Right ventricle myocardium inferior (tissue), 1 donor: ENCODE results near the gene GPR146. TPM values are rescaled to one million over a fixed set of nuclear protein-coding genes. Genes with fewer than 3 reads are reported as not detected.
A peak's percentile ranks its signal among the peaks of the same experiment; 100 is the strongest.
"Not testable (repeated sequence)": the region's sequence is repeated elsewhere in the genome, so short reads cannot be mapped to it uniquely, and the experiment has no call there.

Experiments
- ATAC-seq: fragments of 200-7000 bp; cut with Tn5 transposase; one replicate; pipeline ENCODE4 v1.9.1; 2020; ENCODE audit warnings: mild to moderate bottlenecking, moderate library complexity
- DNase-seq: peaks from one replicate; pipeline ENCODE4 v3.0.0; 2021; ENCODE audit errors: missing footprints
- intact Hi-C: fragments of 100-400 bp; cut with DNase I; formaldehyde crosslinking; loops from one replicate; pipeline ENCODE4 v1.11.0; 2022
- total RNA-seq: library from RNA; stranded (reverse); fragmentation: NEBNext Ultra II Directional; extraction: Animal tissue kit (Norgen Biotek cat#: 25700); gene quantifications from one replicate; pipeline ENCODE4 v1.2.1, GENCODE V29; 2021
- donor health status: DM: no; HTN: yes; CAD: no; lungs with severe emphysema.

GPR146 gene
- total RNA-seq, 1 donor from 2014 or later = 30.6 TPM

GRCh38 chr7:1063361-1063760 is 19.0 kb downstream of the GPR146 start:
- intact Hi-C loops = loop anchor here (5.0 kb wide), 1 partner anchor 36 kb away; no protein-coding TSS in a partner anchor
- ATAC-seq (no peak), DNase-seq (peak; percentile 42)

DNA sequence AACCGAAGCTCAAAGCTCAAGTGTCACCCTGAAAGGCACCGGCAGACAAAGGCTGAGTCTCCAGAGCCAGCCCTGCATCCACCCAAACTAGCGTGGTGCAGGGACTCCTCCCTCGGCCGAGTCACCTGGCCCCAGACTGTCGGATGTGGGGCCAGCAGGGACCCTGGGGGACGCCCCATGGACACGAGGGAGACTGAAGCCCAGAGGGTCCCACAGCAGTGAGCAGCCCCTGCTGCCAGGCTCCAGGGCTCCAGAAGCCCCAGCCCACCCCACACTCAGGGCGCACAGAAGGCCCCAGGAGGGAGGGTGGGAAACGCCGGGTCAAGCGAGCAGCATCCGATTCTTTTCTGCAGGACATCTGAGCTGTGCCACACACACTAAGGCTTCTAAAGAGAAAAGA is 20.2 kb downstream of the GPR146 start:
- DNase-seq (peak; percentile 37), ATAC-seq (no peak)
- intact Hi-C loops = loop anchor here (5.0 kb wide), 1 partner anchor 37 kb away; no protein-coding TSS in a partner anchor

DNA sequence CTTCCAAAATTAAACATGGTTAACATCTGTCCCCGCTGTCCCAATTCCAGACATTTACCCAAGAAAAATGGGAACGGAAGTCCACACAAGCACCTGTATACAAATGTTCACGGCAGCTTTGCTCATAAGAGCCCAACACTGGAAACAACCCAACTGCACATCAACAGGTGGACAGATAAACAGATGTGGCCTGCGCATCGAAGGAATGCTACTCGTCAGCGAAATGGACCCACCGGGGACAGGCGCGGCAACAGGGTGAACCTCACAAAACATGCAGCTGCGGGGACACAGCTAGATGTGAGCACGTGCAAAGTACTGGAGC is 20.9 kb downstream of the GPR146 start:
- ATAC-seq = no peak
- no peak for DNase-seq
- intact Hi-C loops = loop anchor here (1.0 kb wide), 1 partner anchor 72 kb away; no protein-coding TSS in a partner anchor

DNA sequence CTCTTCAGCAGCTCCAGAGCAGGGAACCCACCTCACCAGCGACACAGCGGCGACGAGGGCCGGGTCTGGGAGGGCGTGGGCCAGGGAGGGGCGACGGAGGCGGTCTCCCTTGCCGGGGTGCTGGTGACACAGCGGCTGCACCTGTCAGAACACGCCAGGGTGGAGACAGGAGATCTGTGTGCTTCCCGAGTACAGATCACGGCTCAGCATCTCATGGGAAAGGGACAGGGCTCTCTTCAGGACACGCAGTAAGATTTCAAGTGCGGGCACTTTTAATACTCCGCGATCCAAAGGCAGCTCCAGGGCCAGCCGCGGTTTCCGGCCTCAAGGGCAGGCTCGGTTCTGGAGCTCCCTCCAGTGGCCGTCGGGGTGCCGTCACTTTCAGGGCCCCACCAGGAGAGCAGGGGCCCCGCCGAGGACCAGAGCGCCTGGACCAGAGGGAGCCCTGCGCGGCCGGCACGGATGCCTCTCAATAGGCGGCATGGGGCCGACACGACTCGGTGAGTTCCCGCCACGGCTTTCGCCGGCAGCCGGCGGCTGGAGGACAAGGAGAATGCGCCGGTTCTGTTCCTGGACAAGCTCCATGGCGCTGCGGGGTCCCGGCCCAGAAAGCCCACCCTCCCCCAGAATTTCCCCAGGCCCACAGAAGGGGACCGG is 21.4 kb downstream of the GPR146 start:
- intact Hi-C loops = loop anchor here (1.0 kb wide), 1 partner anchor 72 kb away; no protein-coding TSS in a partner anchor
- ATAC-seq (peak; percentile 97), DNase-seq (peak; percentile 91)

GRCh38 chr7:1066242-1066588 is 21.9 kb downstream of the GPR146 start:
- no peak for DNase-seq
- intact Hi-C loops = no loop called here
- ATAC-seq = no peak

- intact Hi-C loops = no loop called here
- ATAC-seq = no peak
- no peak for DNase-seq
Measured at GRCh38 chr7:1068013-1068412, 23.7 kb downstream of the GPR146 start.

DNA sequence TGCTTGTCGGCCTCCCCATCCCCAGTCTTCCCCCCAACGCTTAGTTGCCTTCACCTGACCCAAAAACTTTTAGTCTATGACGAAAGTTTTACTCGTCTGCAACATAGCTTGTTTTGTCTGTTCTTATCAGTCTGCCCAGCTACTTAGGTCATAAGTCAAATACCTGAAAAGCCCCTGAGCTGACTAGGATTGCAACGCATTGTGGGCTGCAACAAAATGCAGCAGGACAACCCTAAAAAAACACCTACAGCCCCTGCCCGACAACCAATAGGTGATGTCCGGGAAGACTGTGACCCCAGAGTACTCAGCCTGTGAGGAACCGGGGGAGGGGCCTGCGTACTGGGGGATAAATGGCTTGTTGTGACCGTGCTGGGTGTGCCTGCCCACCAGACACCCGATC is 24.3 kb downstream of the GPR146 start:
- DNase-seq = no peak
- intact Hi-C loops = no loop called here
- ATAC-seq = no peak

- DNase-seq (no peak), ATAC-seq (no peak)
Measured at GRCh38 chr7:1070544-1071011, 26.2 kb downstream of the GPR146 start.

DNA sequence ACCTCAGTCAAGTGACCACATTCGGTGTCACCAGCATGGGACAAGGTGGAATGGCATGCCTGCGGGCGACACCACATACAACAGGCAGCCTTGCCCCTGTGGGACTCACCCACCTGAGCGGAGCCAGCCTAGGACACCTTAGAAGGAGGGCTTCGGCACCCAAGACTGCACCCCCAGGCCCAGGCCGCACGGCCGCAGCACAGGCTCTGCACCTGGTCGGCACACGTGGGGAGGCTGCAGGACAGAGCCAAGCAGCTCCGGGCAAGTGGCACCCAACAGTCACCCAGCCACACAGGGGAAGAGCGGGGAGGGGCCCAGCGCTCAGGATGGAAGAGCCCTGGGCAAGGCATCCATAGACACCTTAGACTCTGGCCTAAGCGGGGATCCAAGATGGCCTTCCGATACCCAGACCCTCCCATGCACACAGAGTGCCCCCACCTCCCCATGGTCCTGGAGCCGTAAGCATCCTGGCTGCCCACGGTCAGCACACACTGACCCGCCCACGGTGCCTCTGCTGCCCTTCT is 27.4 kb downstream of the GPR146 start:
- DNase-seq = no peak
- intact Hi-C loops = no loop called here
- ATAC-seq = no peak

More at GRCh38 chr7:1070544-1071011, 26.2 kb downstream of the GPR146 start:
- intact Hi-C loops = no loop called here

GRCh38 chr7:1073142-1073977 is 29.0 kb downstream of the GPR146 start:
- no peak for DNase-seq
- intact Hi-C loops = no loop called here
- no peak for ATAC-seq

GRCh38 chr7:1074018-1074417 is 29.7 kb downstream of the GPR146 start:
- DNase-seq, ATAC-seq, intact Hi-C loops: not testable (repeated sequence)

DNA sequence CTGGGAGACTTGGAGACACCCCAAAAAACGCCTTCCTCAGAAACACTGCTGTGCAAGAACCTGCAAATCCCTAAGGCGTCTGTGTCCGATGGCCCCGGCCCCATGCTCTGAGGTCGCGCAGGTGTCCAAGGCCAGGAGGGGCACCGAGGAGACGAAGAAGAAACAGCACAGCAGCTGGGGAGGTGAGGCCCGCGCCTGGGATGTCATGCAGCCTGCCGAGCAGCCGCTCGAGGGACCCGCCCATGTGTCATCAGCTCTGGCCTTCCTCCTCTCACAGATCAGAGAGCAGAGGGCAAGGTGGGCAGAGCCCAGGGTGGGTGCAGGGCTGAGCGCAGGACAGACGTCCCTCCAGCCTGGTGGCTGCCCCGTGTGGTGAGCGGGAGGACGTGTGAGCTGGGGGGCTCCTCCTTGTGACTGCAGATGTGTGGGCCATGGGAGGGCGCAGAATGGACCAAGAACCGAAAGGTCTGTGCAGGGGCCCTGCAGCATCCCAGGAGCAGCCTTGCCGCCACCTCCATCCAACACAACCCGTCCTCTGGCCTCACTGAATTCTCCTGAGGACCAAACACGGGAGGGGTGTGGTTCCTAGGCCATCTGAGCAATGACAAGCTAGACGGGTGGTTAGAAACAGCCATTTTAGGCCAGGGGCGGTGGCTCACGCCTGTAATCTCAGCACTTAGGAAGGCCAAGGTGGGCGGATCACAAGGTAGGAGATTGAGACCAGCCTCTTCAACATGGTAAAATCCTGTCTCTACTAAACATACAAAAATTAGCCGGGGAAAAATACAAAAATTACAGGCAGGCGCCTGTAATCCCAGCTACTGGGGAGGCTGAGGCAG is 30.5 kb downstream of the GPR146 start:
- intact Hi-C loops = no loop called here
- DNase-seq (no peak), ATAC-seq (no peak)

DNA sequence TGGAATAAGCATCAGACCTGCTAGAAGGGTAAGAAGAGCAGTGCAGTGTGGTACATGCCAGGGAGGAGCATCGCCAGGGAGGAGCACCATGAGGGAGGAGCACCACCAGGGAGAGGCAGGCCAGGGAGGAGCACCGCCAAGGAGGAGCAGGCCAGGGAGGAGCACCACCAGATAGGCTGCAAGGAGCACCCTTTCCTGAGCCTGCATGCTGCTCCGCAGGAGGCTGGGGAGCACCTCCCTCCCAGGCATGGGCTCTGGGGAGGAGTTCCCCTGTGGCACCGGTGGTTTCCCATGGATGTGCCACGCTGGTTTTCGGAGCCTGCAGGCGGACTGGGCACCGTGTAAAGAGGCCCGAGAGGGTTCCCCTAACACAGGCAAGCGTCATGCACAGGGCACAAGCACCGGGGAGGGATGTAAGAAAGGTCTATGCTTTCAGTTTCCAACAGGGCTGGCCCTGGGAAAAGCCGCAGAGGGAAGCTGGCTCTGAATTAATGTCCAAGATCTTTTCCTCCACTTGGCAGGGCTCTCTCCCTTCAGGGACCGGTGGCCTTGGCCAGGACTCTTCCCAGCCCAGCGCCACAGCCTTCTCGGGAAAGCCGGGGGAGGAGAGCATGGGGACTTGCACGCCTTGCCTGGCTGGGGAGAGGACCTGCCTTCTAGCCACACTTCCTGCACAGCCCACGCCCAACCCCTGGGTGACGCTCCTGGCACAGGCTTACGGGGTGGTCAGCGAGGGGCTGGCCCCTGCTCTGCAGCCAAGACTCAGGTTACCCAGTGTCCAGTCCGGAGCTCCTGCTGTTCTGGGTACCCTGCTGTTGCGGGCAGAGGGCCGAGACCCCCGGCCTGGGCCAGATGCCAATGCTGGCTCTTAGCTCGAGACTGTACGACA is 32.1 kb downstream of the GPR146 start:
- ATAC-seq (peak; percentile 72), DNase-seq (peak; percentile 70)
- intact Hi-C loops = no loop called here

- ATAC-seq (no peak), DNase-seq (no peak)
- intact Hi-C loops = no loop called here
Measured at GRCh38 chr7:1078519-1078918, 34.2 kb downstream of the GPR146 start.

DNA sequence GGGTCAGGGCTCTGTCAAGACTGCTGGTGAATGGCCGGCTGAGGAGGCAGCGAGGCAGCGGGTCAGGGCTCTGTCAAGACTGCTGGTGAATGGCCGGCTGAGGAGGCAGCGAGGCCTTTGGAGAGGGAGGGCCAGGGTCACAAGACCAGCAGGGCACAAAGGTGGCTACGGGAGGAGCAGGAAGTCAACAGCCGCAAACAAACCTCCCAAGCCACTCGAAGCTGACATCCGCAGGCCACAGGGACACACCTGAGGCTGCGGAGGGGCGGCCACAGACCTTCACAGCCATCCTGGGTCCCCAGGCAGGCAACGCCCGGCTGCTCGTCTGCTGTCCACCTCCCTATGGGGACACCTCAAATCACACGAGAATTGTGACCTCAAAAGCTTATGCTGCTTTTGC is 34.6 kb downstream of the GPR146 start:
- intact Hi-C loops = no loop called here
- ATAC-seq (no peak), DNase-seq (no peak)

GRCh38 chr7:1079546-1079945 is 35.2 kb downstream of the GPR146 start:
- ATAC-seq (no peak), DNase-seq (no peak)
- intact Hi-C loops = no loop called here

DNA sequence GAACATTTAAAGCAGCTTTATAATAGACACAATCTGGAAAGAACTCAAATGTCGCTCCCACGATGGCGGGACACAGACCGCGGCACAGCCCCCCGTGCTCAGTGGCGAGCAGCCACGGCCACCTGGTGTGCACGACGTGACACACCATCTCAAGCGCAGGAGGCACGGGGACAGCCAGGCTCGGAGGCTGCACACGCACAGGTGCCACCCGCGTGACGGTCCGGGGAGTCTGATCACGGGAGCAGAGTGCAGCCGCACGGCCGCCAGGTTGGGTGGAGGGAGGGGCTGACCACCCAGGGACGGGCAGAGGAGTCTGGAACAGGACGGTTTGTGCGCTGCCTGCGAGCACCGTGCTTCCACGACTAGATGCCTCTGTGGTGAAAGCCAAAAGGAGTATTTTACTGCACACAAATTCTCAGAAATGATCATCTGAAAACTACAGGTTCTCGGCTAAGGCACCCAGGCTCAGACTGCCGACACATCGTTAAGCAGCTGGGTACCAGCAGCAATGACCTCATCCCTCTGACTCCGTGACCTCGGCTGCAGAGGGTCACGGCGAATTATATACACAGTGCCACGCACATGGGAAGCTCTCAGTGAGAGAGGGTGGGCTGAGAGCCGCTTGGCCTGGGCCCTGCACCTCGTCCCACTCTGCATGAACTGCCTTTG is 36.0 kb downstream of the GPR146 start:
- ATAC-seq (no peak), DNase-seq (no peak)
- intact Hi-C loops = no loop called here

DNA sequence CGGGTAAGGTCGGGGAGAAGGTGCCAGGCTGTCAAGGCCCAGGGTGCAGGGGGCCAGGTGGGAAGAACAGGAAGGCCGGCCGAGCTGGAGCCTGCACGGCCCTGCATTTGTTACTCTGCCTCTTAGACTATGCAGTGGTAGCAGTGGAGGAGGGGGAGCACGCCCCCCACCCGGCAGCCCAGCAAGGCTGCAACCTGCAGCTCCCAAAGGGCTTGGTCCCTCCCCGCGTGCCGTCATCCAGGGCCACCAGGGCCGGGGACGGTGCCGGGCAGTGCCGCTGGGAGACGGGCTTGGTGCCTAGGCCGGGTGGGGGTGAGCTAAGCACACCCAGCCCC is 36.5 kb downstream of the GPR146 start:
- intact Hi-C loops = no loop called here

More for the DNA sequence above, 36.5 kb downstream of the GPR146 start:
- ATAC-seq (no peak), DNase-seq (no peak)
